H1 (cell line): ENCODE data around the gene SPATA31D4. TPM values are rescaled to one million over a fixed set of nuclear protein-coding genes. Genes with fewer than 3 reads are reported as not detected.

Source experiments
- CTCF ChIA-PET: fragments of 300-600 bp; sonication (Branson Sonifier 250); formaldehyde crosslinking; loops from one replicate; lab custom pipeline; 2021; ENCODE audit not compliant: partially characterized antibody; lab: Charles Lee
- POLR2A ChIA-PET: fragments of 300-600 bp; sonication (Branson Sonifier 250); formaldehyde crosslinking; loops from one replicate; lab custom pipeline; 2021; ENCODE audit warnings: inconsistent platforms; ENCODE audit not compliant: partially characterized antibody; lab: Charles Lee
- DNase-seq, 2 experiments: peaks; one replicate each; pipeline versions ENCODE4 v3.0.0 to v3.0.0-alpha.2; 2010 to 2022; ENCODE audit warnings: low spot score in 2 of 2, low read depth in 1 of 2, mixed read lengths in 1 of 2
- FAIRE-seq: peaks from 2 replicates; lab custom pipeline; 2011; peaks lifted over from hg19 to GRCh38; lab: Jason Lieb, UNC
- H2AFZ ChIP-seq: 2 replicates; pipeline ENCODE4 v1.8.1; 2012; ENCODE audit warnings: low read length, inconsistent platforms
- H2AK5ac ChIP-seq: 2 replicates; pipeline ENCODE4 v1.6.1; 2013; ENCODE audit warnings: low read depth, low read length
- H2BK120ac ChIP-seq: replicated peaks from 2 replicates; pipeline ENCODE3; 2013; ENCODE audit warnings: low read depth, low read length, inconsistent platforms
- H2BK12ac ChIP-seq: 2 replicates; pipeline ENCODE4 v1.6.1; 2013; ENCODE audit warnings: low read depth, low read length
- H2BK15ac ChIP-seq: 2 replicates; pipeline ENCODE4 v1.6.1; 2013; ENCODE audit warnings: low read length
- H2BK20ac ChIP-seq: 2 replicates; pipeline ENCODE4 v1.6.1; 2013; ENCODE audit warnings: low read length
- H2BK5ac ChIP-seq: 2 replicates; pipeline ENCODE4 v1.6.1; 2013; ENCODE audit warnings: low read depth, low read length
- H3K14ac ChIP-seq: 2 replicates; pipeline ENCODE4 v1.6.1; 2013; ENCODE audit warnings: inconsistent platforms; ENCODE audit not compliant: insufficient read length
- H3K18ac ChIP-seq: 2 replicates; pipeline ENCODE4 v1.6.1; 2013; ENCODE audit warnings: low read length; ENCODE audit errors: extremely low read depth
- H3K23ac ChIP-seq: 2 replicates; pipeline ENCODE4 v1.6.1; 2013; ENCODE audit warnings: inconsistent platforms; ENCODE audit not compliant: insufficient read length
- H3K23me2 ChIP-seq: 2 replicates; pipeline ENCODE4 v1.6.1; 2013; ENCODE audit warnings: low read depth, low read length
- H3K27ac ChIP-seq: 2 replicates; pipeline ENCODE4 v1.6.1; 2011; ENCODE audit warnings: low read depth, low read length, inconsistent platforms
- H3K27me3 ChIP-seq, 4 experiments: replicated peaks in 1 of 4; 1 replicate in 1 of 4; 2 replicates in 3 of 4; pipeline versions ENCODE4 v1.6.1 to v1.8.1; 2011 to 2013; ENCODE audit warnings: low read length in 3 of 4, mild to moderate bottlenecking in 3 of 4, inconsistent platforms in 2 of 4, mixed read lengths in 2 of 4, moderate library complexity in 1 of 4; ENCODE audit not compliant: control insufficient read depth in 3 of 4, insufficient read depth in 3 of 4; ENCODE audit errors: extremely low read depth in 1 of 4
- H3K36me3 ChIP-seq, 4 experiments: 2 replicates each; pipeline versions ENCODE4 v1.6.1 to v1.8.1; 2011 to 2013; ENCODE audit warnings: mild to moderate bottlenecking in 4 of 4, low read length in 3 of 4, moderate library complexity in 2 of 4, control low read depth in 1 of 4, inconsistent platforms in 1 of 4; ENCODE audit not compliant: insufficient read depth in 4 of 4, control insufficient read depth in 2 of 4
- H3K4ac ChIP-seq: replicated peaks from 2 replicates; pipeline ENCODE3; 2013; ENCODE audit warnings: low read length, low read depth, mixed read lengths, inconsistent platforms; ENCODE audit not compliant: insufficient read length
- H3K4me1 ChIP-seq, 4 experiments: replicated peaks in 1 of 4; 1 replicate in 1 of 4; 2 replicates in 3 of 4; pipeline versions ENCODE4 v1.6.1 to v1.8.1; 2011 to 2013; ENCODE audit warnings: low read length in 3 of 4, inconsistent platforms in 2 of 4, mixed read lengths in 1 of 4; ENCODE audit not compliant: insufficient read depth in 4 of 4, control insufficient read depth in 3 of 4
- H3K4me2 ChIP-seq, 2 experiments: 2 replicates each; pipeline versions ENCODE4 v1.6.1 to v1.8.1; 2011 to 2013; ENCODE audit warnings: low read depth in 2 of 2, low read length in 2 of 2, control low read depth in 1 of 2, inconsistent platforms in 1 of 2, mild to moderate bottlenecking in 1 of 2; ENCODE audit not compliant: insufficient read depth in 1 of 2
- H3K4me3 ChIP-seq, 4 experiments: fragments of 200-600, 300-600 bp in 1 of 4; sonication (generic), shearing (Covaris generic), sonication (Bioruptor Twin) in 1 of 4; 2 replicates each; pipeline versions ENCODE4 v1.5.1 to v1.8.1; 2011 to 2016; ENCODE audit warnings: low read length in 4 of 4, low read depth in 3 of 4, control low read depth in 2 of 4, inconsistent platforms in 2 of 4, mild to moderate bottlenecking in 2 of 4, mixed read lengths in 1 of 4, moderate library complexity in 1 of 4; ENCODE audit not compliant: insufficient read depth in 2 of 4; ENCODE audit errors: extremely low read depth in 1 of 4
- H3K56ac ChIP-seq: replicated peaks from 2 replicates; pipeline ENCODE3; 2013; ENCODE audit warnings: low read depth, mild to moderate bottlenecking, mixed read lengths, low read length, inconsistent platforms; ENCODE audit not compliant: insufficient read length
- H3K79me1 ChIP-seq: 2 replicates; pipeline ENCODE4 v1.6.1; 2013; ENCODE audit warnings: low read depth, low read length, control low read depth
- H3K79me2 ChIP-seq, 2 experiments: 2 replicates each; pipeline versions ENCODE4 v1.6.1 to v1.8.1; 2012 to 2013; ENCODE audit warnings: low read length in 2 of 2, mild to moderate bottlenecking in 2 of 2, inconsistent platforms in 1 of 2; ENCODE audit not compliant: insufficient read depth in 2 of 2, control insufficient read depth in 1 of 2
- H3K9ac ChIP-seq, 4 experiments: replicated peaks in 1 of 4; 1 replicate in 1 of 4; 2 replicates in 3 of 4; pipeline versions ENCODE4 v1.6.1 to v1.8.1; 2011 to 2013; ENCODE audit warnings: low read depth in 3 of 4, low read length in 3 of 4, control low read depth in 2 of 4, mild to moderate bottlenecking in 2 of 4, moderate library complexity in 2 of 4, inconsistent platforms in 1 of 4; ENCODE audit errors: extremely low read depth in 1 of 4
- H3K9me3 ChIP-seq, 2 experiments: 2 replicates each; pipeline versions ENCODE4 v1.6.1 to v1.8.1; 2012 to 2013; ENCODE audit warnings: mild to moderate bottlenecking in 2 of 2, moderate library complexity in 2 of 2, control low read depth in 1 of 2, inconsistent platforms in 1 of 2, low read depth in 1 of 2, low read length in 1 of 2, mixed read lengths in 1 of 2; ENCODE audit not compliant: insufficient read depth in 2 of 2
- H4K20me1 ChIP-seq, 2 experiments: replicated peaks in 1 of 2; 2 replicates each; pipeline versions ENCODE3 to v1.8.1; 2011 to 2013; ENCODE audit warnings: inconsistent platforms in 2 of 2, low read length in 2 of 2, mild to moderate bottlenecking in 1 of 2; ENCODE audit not compliant: insufficient read depth in 2 of 2, control insufficient read depth in 1 of 2
- H4K5ac ChIP-seq: 2 replicates; pipeline ENCODE4 v1.6.1; 2013; ENCODE audit warnings: low read length, low read depth, mixed read lengths, inconsistent platforms; ENCODE audit not compliant: insufficient read length
- H4K8ac ChIP-seq: 2 replicates; pipeline ENCODE4 v1.8.0; 2013; ENCODE audit warnings: mild to moderate bottlenecking, moderate library complexity, low read length, inconsistent platforms; ENCODE audit not compliant: insufficient read depth; ENCODE audit errors: extremely low read depth
- H4K91ac ChIP-seq: replicated peaks from 2 replicates; pipeline ENCODE3; 2013; ENCODE audit warnings: low read length, mixed read lengths, inconsistent platforms; ENCODE audit not compliant: insufficient read length
- BCL11A ChIP-seq, 2 experiments: IDR thresholded peaks; one replicate each; pipeline ENCODE4 v1.6.1; 2011; ENCODE audit warnings: low read depth in 2 of 2, low read length in 2 of 2, mild to moderate bottlenecking in 2 of 2
- CHD1 ChIP-seq: IDR thresholded peaks from 2 replicates; pipeline ENCODE4 v1.6.1; 2012; ENCODE audit warnings: low read depth, low read length, improper control_type of control experiment
- EP300 ChIP-seq, 2 experiments: IDR thresholded peaks; 1 replicate in 1 of 2; 2 replicates in 1 of 2; pipeline ENCODE4 v1.6.1; 2011 to 2012; ENCODE audit warnings: low read depth in 2 of 2, low read length in 2 of 2, mild to moderate bottlenecking in 2 of 2, borderline replicate concordance in 1 of 2, inconsistent platforms in 1 of 2, moderate library complexity in 1 of 2
- JUND ChIP-seq: IDR thresholded peaks from 2 replicates; pipeline ENCODE4 v1.6.1; 2011; ENCODE audit warnings: mild to moderate bottlenecking, improper control_type of control experiment, low read length
- MAX ChIP-seq: IDR thresholded peaks from 2 replicates; pipeline ENCODE4 v1.6.1; 2012; ENCODE audit warnings: inconsistent platforms
- RXRA ChIP-seq: IDR thresholded peaks from 2 replicates; pipeline ENCODE4 v1.6.1; 2011; ENCODE audit warnings: low read depth, mild to moderate bottlenecking, low read length, moderate library complexity; ENCODE audit not compliant: insufficient read depth
- SAP30 ChIP-seq: fragments of 300-600 bp; sonication (generic); IDR thresholded peaks from 2 replicates; pipeline ENCODE4 v1.7.1; 2012; ENCODE audit warnings: low read length, moderate library complexity, mild to moderate bottlenecking, inconsistent platforms; ENCODE audit not compliant: insufficient read depth, insufficient replicate concordance
- SIRT6 ChIP-seq: IDR thresholded peaks from one replicate; pipeline ENCODE4 v1.7.1; 2012; ENCODE audit warnings: low read length, inconsistent platforms
- TCF12 ChIP-seq: IDR thresholded peaks from 2 replicates; pipeline ENCODE4 v1.6.1; 2011; ENCODE audit warnings: low read depth, mild to moderate bottlenecking, low read length
- polyA plus RNA-seq, 7 experiments: library from polyadenylated mRNA; depleted of rRNA in 3 of 7; stranded (reverse) in 5 of 7; unstranded in 2 of 7; fragments of >200 nt in 5 of 7; fragments of 200-250 nt in 2 of 7; gene quantifications; 1 replicate in 5 of 7; 2 replicates in 1 of 7; 4 replicates in 1 of 7; pipeline versions ENCODE4 v1.2.1 to v1.2.3, GENCODE V29; 2011 to 2013; ENCODE audit warnings: missing spikeins in 2 of 7, mixed read lengths in 2 of 7
- total RNA-seq: library from RNA; stranded (reverse); fragmentation: NEBNext Ultra II Directional; extraction: Animal tissue kit (Norgen Biotek cat#: 25700); gene quantifications from 2 replicates; pipeline ENCODE4 v1.2.1, GENCODE V29; 2021

The SPATA31D4 gene
- total and polyA plus RNA-seq, 2 of the 8 experiments (the other 6 are each of a cell fraction or from before 2014, with no cell fraction given): not detected

- H3K14ac ChIP-seq: no peak overlapping the region
- no peaks in the 10 kb centered on the region for H3K27me3 ChIP-seq
- H3K56ac ChIP-seq: no peak overlapping the region
- no peaks in the 10 kb centered on the region for H3K4me1 ChIP-seq
- H2BK5ac ChIP-seq: no peak overlapping the region
- no peaks in the 10 kb centered on the region for H3K36me3 ChIP-seq
- H2AFZ ChIP-seq: no peak overlapping the region
- ChIA-PET POLR2A (no interaction called here), CTCF (interaction anchor here (0.6 kb wide), 1 partner anchor 554 kb away, joined by 3 read pairs; no protein-coding TSS in a partner anchor)
- no peak overlapping the region for H3K4ac ChIP-seq
- no peaks in the 10 kb centered on the region for H3K79me1 ChIP-seq
- H2BK20ac ChIP-seq: no peak overlapping the region
- no peaks in the 10 kb centered on the region for H3K23me2 ChIP-seq
- no peaks in the 10 kb centered on the region for H4K20me1 ChIP-seq
- no peak overlapping the region for H2AK5ac ChIP-seq
- no peak overlapping the region for H3K4me2 ChIP-seq
- FAIRE-seq: no peak
- H3K9me3 ChIP-seq: peaks cover 2 to 3% of the 10 kb centered on the region in 2 experiments; a peak in 2 of 4 replicates
- no peaks in the 10 kb centered on the region for H3K79me2 ChIP-seq
- TF ChIP-seq SIRT6: no peak
- no peak for TF ChIP-seq JUND
- TF ChIP-seq MAX: no peak
- no peak for TF ChIP-seq RXRA
- TF ChIP-seq EP300 (IDR thresholded peaks at IDR 0.05; ENCODE audit: borderline replicate concordance in 1 of 2, low read depth in 2 of 2, low read length in 2 of 2): no peak
- TF ChIP-seq SAP30: no peak
- no peak for TF ChIP-seq BCL11A (IDR thresholded peaks at IDR 0.05; ENCODE audit: low read depth in 2 of 2, low read length in 2 of 2)
- no peak for TF ChIP-seq CHD1
- TF ChIP-seq TCF12: no peak
- no peak overlapping the region for H2BK15ac ChIP-seq
- H4K91ac ChIP-seq: no peak overlapping the region
- no peak overlapping the region for H3K9ac ChIP-seq
- H3K27ac ChIP-seq: no peak overlapping the region
- no peak overlapping the region for H3K18ac ChIP-seq
- H3K4me3 ChIP-seq: no peak overlapping the region
- no peak overlapping the region for H4K8ac ChIP-seq
- no peak overlapping the region for H2BK120ac ChIP-seq
- no peak overlapping the region for H3K23ac ChIP-seq
- no peak for DNase-seq
- no peak overlapping the region for H4K5ac ChIP-seq
- no peak overlapping the region for H2BK12ac ChIP-seq
Observed at GRCh38 chr9:81971727-81972126, 43.5 kb downstream of the SPATA31D4 start.
